ENCODE data around the gene SELENOO. TPM values are rescaled to one million over a fixed set of nuclear protein-coding genes. Genes with fewer than 3 reads are reported as not detected.

SELENOO gene
- total RNA-seq, 1 experiment from 2014 or later, result 28.6 TPM

DNA sequence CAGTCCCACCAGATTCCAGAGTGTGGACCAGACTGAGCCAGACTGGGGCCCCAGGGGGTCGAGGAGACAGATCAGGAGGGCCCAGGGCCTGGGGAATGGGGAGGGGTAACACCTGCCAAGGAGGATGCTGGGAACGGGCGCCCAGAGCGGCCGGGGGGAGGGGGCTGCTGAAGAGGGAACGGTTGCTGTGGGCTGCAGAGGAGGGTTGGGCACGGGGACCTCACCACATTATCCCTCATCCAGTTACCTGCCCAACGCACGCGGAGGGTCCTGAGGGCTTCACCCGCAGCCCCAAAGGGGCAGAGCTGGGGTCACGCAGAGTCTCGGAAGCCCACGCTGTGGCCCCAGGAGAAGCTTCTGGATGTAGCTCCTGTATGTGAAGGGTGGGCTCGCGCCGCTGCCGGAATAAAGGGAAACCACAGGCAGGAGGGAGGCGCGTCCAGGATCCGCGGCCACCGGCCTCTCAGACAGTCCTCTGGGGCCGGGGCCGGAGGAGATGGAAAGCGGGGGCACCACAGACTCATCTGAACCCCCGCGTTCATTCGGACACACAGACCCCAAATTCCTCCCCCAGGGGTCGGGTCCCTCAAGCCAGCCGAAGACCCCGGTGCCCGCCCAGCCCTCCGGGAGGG is 866 bp upstream of the SELENOO start:
- Mint-ChIP-seq H3K4me3 (ENCODE audit: low read depth, unreplicated experiment) (peak overlapping the region; percentile 76), H3K27ac (ENCODE audit: unreplicated experiment) (peak overlapping the region; percentile 47), H3K27me3 (ENCODE audit: unreplicated experiment) (no peaks in the 10 kb centered on the region), H3K9me3 (ENCODE audit: low read depth, unreplicated experiment) (no peaks in the 10 kb centered on the region), H3K36me3 (ENCODE audit: insufficient read depth, unreplicated experiment) (peaks cover 81% of the 10 kb centered on the region), H3K4me1 (ENCODE audit: low read depth, unreplicated experiment) (peaks cover 14% of the 10 kb centered on the region)
- TF ChIP-seq, protein P1, sequence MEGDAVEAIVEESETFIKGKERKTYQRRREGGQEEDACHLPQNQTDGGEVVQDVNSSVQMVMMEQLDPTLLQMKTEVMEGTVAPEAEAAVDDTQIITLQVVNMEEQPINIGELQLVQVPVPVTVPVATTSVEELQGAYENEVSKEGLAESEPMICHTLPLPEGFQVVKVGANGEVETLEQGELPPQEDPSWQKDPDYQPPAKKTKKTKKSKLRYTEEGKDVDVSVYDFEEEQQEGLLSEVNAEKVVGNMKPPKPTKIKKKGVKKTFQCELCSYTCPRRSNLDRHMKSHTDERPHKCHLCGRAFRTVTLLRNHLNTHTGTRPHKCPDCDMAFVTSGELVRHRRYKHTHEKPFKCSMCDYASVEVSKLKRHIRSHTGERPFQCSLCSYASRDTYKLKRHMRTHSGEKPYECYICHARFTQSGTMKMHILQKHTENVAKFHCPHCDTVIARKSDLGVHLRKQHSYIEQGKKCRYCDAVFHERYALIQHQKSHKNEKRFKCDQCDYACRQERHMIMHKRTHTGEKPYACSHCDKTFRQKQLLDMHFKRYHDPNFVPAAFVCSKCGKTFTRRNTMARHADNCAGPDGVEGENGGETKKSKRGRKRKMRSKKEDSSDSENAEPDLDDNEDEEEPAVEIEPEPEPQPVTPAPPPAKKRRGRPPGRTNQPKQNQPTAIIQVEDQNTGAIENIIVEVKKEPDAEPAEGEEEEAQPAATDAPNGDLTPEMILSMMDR (IDR thresholded peaks at IDR 0.05; ENCODE audit: unreplicated experiment), result no peak
- no peak for DNase-seq
- CTCF ChIA-PET, result no interaction called here
- intact Hi-C loops (cut with micrococcal nuclease; ENCODE audit: unreplicated experiment), result no loop called here
- BruUV-seq (replicated peaks), result no TSS peak

DNA sequence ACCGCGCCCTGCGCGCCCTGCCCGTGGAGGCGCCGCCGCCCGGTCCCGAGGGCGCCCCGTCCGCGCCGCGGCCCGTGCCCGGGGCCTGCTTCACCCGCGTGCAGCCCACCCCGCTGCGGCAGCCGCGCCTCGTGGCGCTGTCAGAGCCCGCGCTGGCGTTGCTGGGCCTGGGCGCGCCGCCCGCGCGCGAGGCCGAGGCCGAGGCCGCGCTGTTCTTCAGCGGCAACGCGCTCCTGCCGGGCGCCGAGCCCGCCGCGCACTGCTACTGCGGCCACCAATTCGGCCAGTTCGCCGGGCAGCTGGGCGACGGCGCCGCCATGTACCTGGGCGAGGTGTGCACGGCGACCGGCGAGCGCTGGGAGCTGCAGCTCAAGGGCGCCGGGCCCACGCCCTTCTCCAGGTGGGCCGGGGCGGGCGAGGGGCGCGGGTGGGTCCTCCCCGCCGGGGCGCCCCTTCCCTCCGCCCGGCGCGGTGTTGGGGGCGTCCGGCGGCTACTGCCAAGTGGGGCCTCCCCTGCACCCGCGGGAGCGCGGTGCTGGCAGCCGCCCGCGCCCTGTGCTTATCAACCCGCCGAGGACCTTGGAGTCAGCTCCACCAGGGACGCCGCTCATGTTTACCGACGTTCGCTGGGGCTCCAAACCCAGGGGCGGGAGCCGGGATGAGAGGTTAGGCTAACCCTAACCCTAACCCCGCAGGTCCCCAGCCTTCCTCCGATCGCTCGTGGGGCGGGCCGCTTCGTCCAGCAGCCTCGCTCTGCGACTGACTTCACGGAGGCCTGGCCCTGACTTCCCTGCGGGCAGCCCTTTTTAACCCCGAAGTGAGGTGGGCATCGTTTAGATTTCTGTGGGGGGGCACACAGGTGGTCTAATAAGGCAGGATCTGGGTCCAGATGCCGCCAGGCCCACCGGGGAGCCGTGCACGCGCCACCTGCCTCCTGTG is 649 bp downstream of the SELENOO start:
- H3K4me3 Mint-ChIP-seq (ENCODE audit: low read depth, unreplicated experiment), result peak overlapping the region; percentile 76
- intact Hi-C loops (cut with micrococcal nuclease; ENCODE audit: unreplicated experiment), result no loop called here
- CTCF ChIA-PET, result interaction anchor here (0.6 kb wide), 1 partner anchor 107 kb away, joined by 5 read pairs; no protein-coding TSS in a partner anchor
- H3K36me3 Mint-ChIP-seq (ENCODE audit: insufficient read depth, unreplicated experiment), result peaks cover 88% of the 10 kb centered on the region
- no TSS peak for BruUV-seq (replicated peaks)
- no peaks in the 10 kb centered on the region for H3K27me3 Mint-ChIP-seq (ENCODE audit: unreplicated experiment)
- TF ChIP-seq, protein P1 (IDR thresholded peaks at IDR 0.05; ENCODE audit: unreplicated experiment), result no peak
- H3K9me3 Mint-ChIP-seq (ENCODE audit: low read depth, unreplicated experiment), result no peaks in the 10 kb centered on the region
- peaks cover 16% of the 10 kb centered on the region for H3K4me1 Mint-ChIP-seq (ENCODE audit: low read depth, unreplicated experiment)
- DNase-seq, result peak; percentile 33
- H3K27ac Mint-ChIP-seq (ENCODE audit: unreplicated experiment), result no peak overlapping the region

DNA sequence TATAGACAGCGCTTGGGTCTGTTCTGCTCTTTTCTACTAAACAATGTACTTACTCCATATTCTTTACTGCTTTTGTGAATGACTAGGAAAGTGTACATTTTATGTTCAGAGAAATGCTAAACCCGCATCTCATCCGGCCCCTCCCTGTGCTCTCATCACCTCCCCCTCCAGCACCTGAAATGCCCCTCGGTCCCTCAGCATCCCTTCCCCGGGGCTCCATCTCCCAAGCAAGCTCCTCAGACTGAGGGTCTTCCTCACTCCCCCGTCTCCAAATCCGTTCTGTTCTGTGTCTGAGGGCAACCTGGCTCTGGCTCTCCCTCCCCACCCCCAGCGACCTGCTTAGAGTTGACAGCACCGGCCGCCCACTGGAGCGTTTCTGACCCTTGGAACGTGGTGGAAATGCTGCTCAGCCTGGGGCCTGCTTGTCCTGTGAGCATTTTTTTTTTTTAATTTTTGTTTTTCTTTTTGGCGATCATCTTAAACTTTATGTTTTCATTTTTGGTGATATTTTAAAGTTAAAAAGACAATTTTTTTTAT is 1.4 kb downstream of the SELENOO start:
- Mint-ChIP-seq H3K27me3 (ENCODE audit: unreplicated experiment) (no peaks in the 10 kb centered on the region), H3K4me3 (ENCODE audit: low read depth, unreplicated experiment) (peak overlapping the region; percentile 76), H3K9me3 (ENCODE audit: low read depth, unreplicated experiment) (no peaks in the 10 kb centered on the region), H3K36me3 (ENCODE audit: insufficient read depth, unreplicated experiment) (peaks cover 92% of the 10 kb centered on the region), H3K4me1 (ENCODE audit: low read depth, unreplicated experiment) (peaks cover 16% of the 10 kb centered on the region), H3K27ac (ENCODE audit: unreplicated experiment) (no peak overlapping the region)
- no TSS peak for BruUV-seq (replicated peaks)
- CTCF ChIA-PET, result no interaction called here
- intact Hi-C loops (cut with micrococcal nuclease; ENCODE audit: unreplicated experiment), result no loop called here
- DNase-seq, result no peak
- TF ChIP-seq, protein P1 (IDR thresholded peaks at IDR 0.05; ENCODE audit: unreplicated experiment), result no peak

DNA sequence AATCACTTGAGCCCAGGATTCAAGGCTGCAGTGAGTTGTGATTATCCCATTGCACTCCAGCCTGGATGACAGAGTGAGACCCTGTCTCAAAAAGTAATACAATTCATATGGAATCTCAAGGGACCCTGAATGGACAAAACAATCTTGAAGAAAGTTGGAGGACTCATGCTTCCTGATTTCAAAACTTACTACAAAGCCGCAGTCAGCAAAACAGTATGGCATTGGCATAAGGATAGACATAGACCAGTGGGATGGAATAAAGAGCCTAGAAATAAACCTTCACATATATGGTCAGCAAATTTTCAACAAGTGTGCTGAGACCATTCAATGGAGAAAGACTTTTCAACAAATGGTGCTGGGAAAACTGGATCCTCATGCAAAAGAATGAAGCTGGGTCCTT is 2.5 kb downstream of the SELENOO start:
- DNase-seq, result no peak
- CTCF ChIA-PET, result no interaction called here
- Mint-ChIP-seq H3K4me1 (ENCODE audit: low read depth, unreplicated experiment) (peaks cover 16% of the 10 kb centered on the region), H3K36me3 (ENCODE audit: insufficient read depth, unreplicated experiment) (peaks cover 90% of the 10 kb centered on the region), H3K9me3 (ENCODE audit: low read depth, unreplicated experiment) (no peaks in the 10 kb centered on the region), H3K27me3 (ENCODE audit: unreplicated experiment) (no peaks in the 10 kb centered on the region), H3K27ac (ENCODE audit: unreplicated experiment) (no peak overlapping the region), H3K4me3 (ENCODE audit: low read depth, unreplicated experiment) (no peak overlapping the region)
- intact Hi-C loops (cut with micrococcal nuclease; ENCODE audit: unreplicated experiment), result no loop called here
- no TSS peak for BruUV-seq (replicated peaks)
- TF ChIP-seq, protein P1 (IDR thresholded peaks at IDR 0.05; ENCODE audit: unreplicated experiment), result no peak

Data from Calu3 (cell line).